A673 (cell line): Measurements from ENCODE around the gene HS6ST3. TPM values are rescaled to one million over a fixed set of nuclear protein-coding genes. Genes with fewer than 3 reads are reported as not detected.

ENCODE experiments used
- BruUV-seq: library from RNA; stranded (reverse); fragments of 400-500 nt; replicated peaks from 2 replicates; lab custom pipeline; 2021; lab: Mats Ljungman, UMichigan
- CTCF ChIA-PET: fragments of 300-600 bp; sonication (Branson Sonifier 250); formaldehyde crosslinking; loops from one replicate; lab custom pipeline; 2022; ENCODE audit warnings: antibody characterized with exemption; lab: Charles Lee
- POLR2A ChIA-PET: fragments of 300-600 bp; sonication (Branson Sonifier 250); formaldehyde crosslinking; loops from one replicate; lab custom pipeline; 2022; ENCODE audit warnings: antibody characterized with exemption; ENCODE audit not compliant: low non-redundant PET; lab: Charles Lee
- DNase-seq: peaks from one replicate; pipeline ENCODE4 v3.0.0-alpha.2; 2015; ENCODE audit warnings: low spot score
- H3K27ac ChIP-seq: fragments of 200-600 bp; sonication (generic); 2 replicates; pipeline ENCODE4 v1.5.1; 2016; ENCODE audit warnings: mixed run types, low read depth, mild to moderate bottlenecking, mixed read lengths, antibody characterized with exemption, low read length; ENCODE audit not compliant: poor library complexity, severe bottlenecking
- H3K27me3 ChIP-seq: fragments of 200-600 bp; sonication (generic); replicated peaks from 2 replicates; pipeline ENCODE4 v1.6.1; 2017; ENCODE audit warnings: mixed run types, low read depth, mild to moderate bottlenecking, mixed read lengths, antibody characterized with exemption, low read length; ENCODE audit not compliant: insufficient read depth, poor library complexity
- H3K36me3 ChIP-seq: fragments of 200-600 bp; sonication (generic); 2 replicates; pipeline ENCODE4 v1.6.1; 2016; ENCODE audit warnings: mixed run types, mild to moderate bottlenecking, mixed read lengths, antibody characterized with exemption, low read length; ENCODE audit not compliant: insufficient read depth, poor library complexity, severe bottlenecking
- H3K4me1 ChIP-seq: fragments of 200-600 bp; sonication (generic); 2 replicates; pipeline ENCODE4 v1.6.1; 2017; ENCODE audit warnings: mixed run types, mild to moderate bottlenecking, mixed read lengths, antibody characterized with exemption, low read length; ENCODE audit not compliant: insufficient read depth, poor library complexity, severe bottlenecking
- H3K4me3 ChIP-seq: fragments of 200-600 bp; sonication (generic); 2 replicates; pipeline ENCODE4 v1.5.1; 2016; ENCODE audit warnings: low read depth, mixed run types, mild to moderate bottlenecking, mixed read lengths, low read length; ENCODE audit not compliant: poor library complexity, severe bottlenecking
- H3K9me3 ChIP-seq: fragments of 200-600 bp; sonication (generic); 2 replicates; pipeline ENCODE4 v1.6.1; 2016; ENCODE audit warnings: mixed run types, low read depth, mild to moderate bottlenecking, mixed read lengths, antibody characterized with exemption, low read length; ENCODE audit not compliant: poor library complexity, severe bottlenecking
- EZH2 ChIP-seq: fragments of 200-600 bp; sonication (generic); IDR thresholded peaks from 2 replicates; pipeline ENCODE4 v1.6.1; 2017; ENCODE audit warnings: borderline replicate concordance, low read depth, mild to moderate bottlenecking, mixed read lengths, antibody characterized with exemption, low read length; ENCODE audit not compliant: poor library complexity, severe bottlenecking
- intact Hi-C: fragments of 100-400 bp; cut with micrococcal nuclease; formaldehyde crosslinking; loops from one replicate; pipeline ENCODE4 v1.10.0; 2022; ENCODE audit not compliant: unreplicated experiment
- total RNA-seq: library from RNA; stranded (reverse); gene quantifications from 2 replicates; pipeline ENCODE4 v1.2.3, GENCODE V29; 2021
- TF ChIP-seq, protein P1 (sequence below): fragments of 300-800, 200-600 bp; sonication (generic); conservative IDR thresholded peaks from 2 replicates; pipeline ENCODE4 v1.5.1; 2017; ENCODE audit warnings: low read depth, mild to moderate bottlenecking, antibody characterized with exemption, low read length, moderate library complexity, mixed read lengths

Gene HS6ST3
- total RNA-seq, 1 experiment from 2014 or later: not detected

DNA sequence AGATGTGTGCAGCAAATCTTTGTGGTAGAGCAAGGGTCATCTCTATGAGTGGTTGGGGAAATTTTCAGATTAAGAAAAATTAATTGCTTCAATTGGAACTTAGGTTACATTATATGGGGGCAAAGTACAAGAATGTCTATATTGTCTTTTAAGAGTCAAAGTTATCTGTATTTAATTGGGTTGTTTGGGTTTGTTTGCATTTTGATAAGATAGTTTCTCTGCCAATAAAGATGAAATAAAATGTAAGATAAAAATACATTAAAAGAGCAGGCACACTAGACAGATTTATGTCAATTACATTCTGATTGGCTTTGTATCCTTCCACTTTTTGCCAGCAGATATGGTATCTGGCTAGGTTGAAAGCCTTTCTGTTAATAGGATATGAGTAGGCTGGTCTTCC is 587.1 kb downstream of the HS6ST3 start:
- CTCF ChIA-PET: no interaction called here
- no peaks in the 10 kb centered on the region for H3K4me1 ChIP-seq
- no peaks in the 10 kb centered on the region for H3K9me3 ChIP-seq
- no peaks in the 10 kb centered on the region for H3K36me3 ChIP-seq
- H3K27me3 ChIP-seq: no peaks in the 10 kb centered on the region
- TF ChIP-seq, protein P1, sequence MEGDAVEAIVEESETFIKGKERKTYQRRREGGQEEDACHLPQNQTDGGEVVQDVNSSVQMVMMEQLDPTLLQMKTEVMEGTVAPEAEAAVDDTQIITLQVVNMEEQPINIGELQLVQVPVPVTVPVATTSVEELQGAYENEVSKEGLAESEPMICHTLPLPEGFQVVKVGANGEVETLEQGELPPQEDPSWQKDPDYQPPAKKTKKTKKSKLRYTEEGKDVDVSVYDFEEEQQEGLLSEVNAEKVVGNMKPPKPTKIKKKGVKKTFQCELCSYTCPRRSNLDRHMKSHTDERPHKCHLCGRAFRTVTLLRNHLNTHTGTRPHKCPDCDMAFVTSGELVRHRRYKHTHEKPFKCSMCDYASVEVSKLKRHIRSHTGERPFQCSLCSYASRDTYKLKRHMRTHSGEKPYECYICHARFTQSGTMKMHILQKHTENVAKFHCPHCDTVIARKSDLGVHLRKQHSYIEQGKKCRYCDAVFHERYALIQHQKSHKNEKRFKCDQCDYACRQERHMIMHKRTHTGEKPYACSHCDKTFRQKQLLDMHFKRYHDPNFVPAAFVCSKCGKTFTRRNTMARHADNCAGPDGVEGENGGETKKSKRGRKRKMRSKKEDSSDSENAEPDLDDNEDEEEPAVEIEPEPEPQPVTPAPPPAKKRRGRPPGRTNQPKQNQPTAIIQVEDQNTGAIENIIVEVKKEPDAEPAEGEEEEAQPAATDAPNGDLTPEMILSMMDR: no peak
- no peak for TF ChIP-seq EZH2
- intact Hi-C loops: no loop called here
- no TSS peak for BruUV-seq
- POLR2A ChIA-PET: no interaction called here
- DNase-seq: no peak
- no peak overlapping the region for H3K4me3 ChIP-seq
- no peak overlapping the region for H3K27ac ChIP-seq

DNA sequence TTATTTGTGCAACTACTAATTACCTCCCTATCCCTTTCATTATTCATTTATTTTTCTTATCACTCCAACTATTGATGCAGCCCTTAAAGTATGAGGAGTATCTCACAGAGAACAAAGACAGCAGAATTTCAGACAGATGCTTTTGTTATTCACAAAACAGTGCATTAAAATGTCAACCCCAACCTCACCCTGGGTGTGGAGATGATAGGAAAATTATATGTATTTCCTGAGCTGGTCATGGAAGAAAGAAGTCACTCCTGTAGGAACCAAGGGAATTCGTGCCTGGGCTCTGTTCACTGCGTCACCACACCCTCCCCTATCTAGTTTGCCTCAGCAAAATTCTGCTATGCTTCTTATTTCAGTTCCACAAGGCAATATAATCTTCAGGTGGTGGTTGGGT is 588.9 kb downstream of the HS6ST3 start:
- Histone ChIP-seq H3K36me3 (no peaks in the 10 kb centered on the region), H3K27ac (no peak overlapping the region), H3K9me3 (no peaks in the 10 kb centered on the region), H3K27me3 (no peaks in the 10 kb centered on the region), H3K4me1 (no peaks in the 10 kb centered on the region), H3K4me3 (no peak overlapping the region)
- no TSS peak for BruUV-seq
- TF ChIP-seq, protein P1: no peak
- TF ChIP-seq EZH2: no peak
- ChIA-PET POLR2A (no interaction called here), CTCF (no interaction called here)
- DNase-seq: no peak
- intact Hi-C loops: no loop called here

DNA sequence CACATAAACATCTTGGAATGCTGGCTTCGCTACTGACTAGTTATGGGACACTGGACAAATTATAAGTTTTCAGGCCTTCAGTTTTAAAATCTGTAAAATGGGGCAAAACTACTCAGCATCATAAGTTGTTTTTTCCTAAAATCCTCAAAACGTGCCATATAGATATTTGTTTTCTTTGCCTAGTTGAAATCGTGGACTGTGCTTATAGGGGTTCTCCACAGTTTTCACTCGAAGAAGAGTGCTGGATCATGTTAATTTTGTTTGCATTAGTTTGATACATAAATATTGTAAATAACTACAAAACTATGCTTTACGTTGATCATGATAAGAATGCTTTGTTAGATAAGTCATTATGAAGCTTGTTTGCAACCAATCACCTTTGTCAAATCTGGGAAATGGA is 591.0 kb downstream of the HS6ST3 start:
- no peak for DNase-seq
- no peaks in the 10 kb centered on the region for H3K27me3 ChIP-seq
- no peaks in the 10 kb centered on the region for H3K4me1 ChIP-seq
- H3K27ac ChIP-seq: no peak overlapping the region
- no peaks in the 10 kb centered on the region for H3K36me3 ChIP-seq
- CTCF ChIA-PET: no interaction called here
- H3K4me3 ChIP-seq: no peak overlapping the region
- no peaks in the 10 kb centered on the region for H3K9me3 ChIP-seq
- TF ChIP-seq EZH2: no peak
- TF ChIP-seq, protein P1: no peak
- POLR2A ChIA-PET: no interaction called here
- intact Hi-C loops: no loop called here
- no TSS peak for BruUV-seq
